ENCODE measurements around the gene PRDM2.

PRDM2 gene

DNA sequence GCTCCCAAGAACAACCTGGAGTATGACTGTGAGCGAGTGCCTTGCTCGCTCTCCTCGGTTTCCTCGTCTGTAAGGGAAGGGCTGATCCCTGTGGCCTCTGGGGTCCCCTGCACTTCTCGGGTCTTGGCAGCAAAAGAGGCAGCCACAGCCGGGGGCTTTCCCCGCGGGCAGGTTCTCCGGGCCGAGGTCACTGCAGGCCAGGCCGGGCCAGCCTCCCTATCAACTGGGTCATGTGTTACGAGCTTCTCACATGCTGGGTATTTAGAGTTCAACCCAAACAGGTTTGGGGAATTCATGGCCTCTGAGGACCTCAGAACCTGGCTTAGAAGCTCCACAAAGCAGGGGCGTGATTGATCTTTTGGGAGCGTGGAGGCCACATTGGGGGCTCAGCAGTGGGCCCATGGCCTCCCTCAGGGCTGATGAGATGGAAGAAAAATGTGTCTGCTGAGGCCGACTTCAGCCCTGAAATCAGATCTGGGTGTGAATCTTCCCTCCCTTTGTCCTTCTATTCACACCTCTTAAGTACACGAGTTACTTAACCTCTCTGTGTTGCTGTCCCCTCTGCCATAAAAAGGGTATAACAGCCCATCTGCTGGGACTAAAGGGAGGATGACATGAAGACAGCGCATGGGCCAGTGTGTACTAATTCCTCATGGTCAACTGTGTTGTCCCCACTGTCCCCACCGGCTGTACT lies 103.7 kb downstream of the PRDM2 start (continued):
- TF ChIP-seq PRDM2 (tag by site-specific recombination; IDR thresholded peaks at IDR 0.05; ENCODE audit: borderline replicate concordance) (no peak), ZNF529 (tag by site-specific recombination; IDR thresholded peaks at IDR 0.05; ENCODE audit: insufficient replicate concordance) (no peak)

GRCh38 chr1:13804240-13804633 lies 104.2 kb downstream of the PRDM2 start:
- Histone ChIP-seq H3K9me3 (ENCODE audit: control insufficient read depth, insufficient read depth, low read depth, low read length) (no peaks in the 10 kb centered on the region), H3K27ac (ENCODE audit: extremely low read depth, low read depth, low read length) (no peak overlapping the region), H3K4me1 (ENCODE audit: control insufficient read depth, insufficient read depth, low read length) (no peaks in the 10 kb centered on the region), H3K36me3 (ENCODE audit: control insufficient read depth in 2 of 2, insufficient read depth in 1 of 2, low read length in 2 of 2) (no peaks in the 10 kb centered on the region), H3K4me3 (ENCODE audit: low read depth, low read length) (no peak overlapping the region)
- TF ChIP-seq ZNF37A (tag by site-specific recombination; IDR thresholded peaks at IDR 0.05) (no peak), ZNF660 (tag by site-specific recombination; IDR thresholded peaks at IDR 0.05) (no peak), ZNF585B (tag by site-specific recombination; IDR thresholded peaks at IDR 0.05) (no peak), ZNF394 (tag by site-specific recombination; IDR thresholded peaks at IDR 0.05; ENCODE audit: borderline replicate concordance) (no peak), ZNF324 (tag by site-specific recombination; IDR thresholded peaks at IDR 0.05) (no peak), ZNF214 (tag by site-specific recombination; IDR thresholded peaks at IDR 0.05; ENCODE audit: borderline replicate concordance) (no peak), RBAK (tag by site-specific recombination; IDR thresholded peaks at IDR 0.05) (no peak), ZEB2 (tag by site-specific recombination; IDR thresholded peaks at IDR 0.05) (no peak), OSR2 (tag by site-specific recombination; IDR thresholded peaks at IDR 0.05) (no peak), ZFP41 (tag by site-specific recombination; IDR thresholded peaks at IDR 0.05; ENCODE audit: borderline replicate concordance) (no peak), ZNF629 (tag by site-specific recombination; IDR thresholded peaks at IDR 0.05) (no peak), ZNF132 (tag by site-specific recombination; IDR thresholded peaks at IDR 0.05; ENCODE audit: borderline replicate concordance) (no peak), ZNF544 (tag by site-specific recombination; IDR thresholded peaks at IDR 0.05) (no peak)
- POLR2A ChIA-PET: no interaction called here
- CTCF ChIA-PET: interaction anchor here (1.0 to 1.1 kb wide), 2 partner anchors 10 to 138 kb away, joined by 4 read pairs; no protein-coding TSS in a partner anchor

DNA sequence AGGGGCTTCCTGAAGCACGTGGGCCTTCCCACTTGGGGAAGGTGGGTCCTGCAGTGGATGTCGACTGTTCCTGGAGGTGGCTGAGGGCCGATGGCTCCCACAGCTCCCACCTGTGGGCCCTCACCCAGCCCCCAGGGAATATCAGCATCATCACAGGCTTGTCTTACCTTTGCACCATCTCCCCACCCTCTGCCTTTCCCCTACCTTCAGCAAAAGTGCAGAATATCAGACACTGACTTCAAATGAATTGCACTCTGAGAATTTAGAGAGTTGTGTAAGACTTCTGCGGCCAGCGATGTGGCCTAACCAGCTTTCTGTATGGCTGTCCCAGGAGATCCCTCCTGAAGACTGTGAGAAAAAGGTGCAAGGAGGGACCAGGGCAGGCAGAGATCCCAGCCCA lies 105.4 kb downstream of the PRDM2 start:
- Histone ChIP-seq H3K9me3 (ENCODE audit: control insufficient read depth, insufficient read depth, low read depth, low read length) (no peaks in the 10 kb centered on the region), H3K27ac (ENCODE audit: extremely low read depth, low read depth, low read length) (no peak overlapping the region), H3K4me1 (ENCODE audit: control insufficient read depth, insufficient read depth, low read length) (no peaks in the 10 kb centered on the region), H3K4me3 (ENCODE audit: low read depth, low read length) (no peak overlapping the region), H3K36me3 (ENCODE audit: control insufficient read depth in 2 of 2, insufficient read depth in 1 of 2, low read length in 2 of 2) (no peaks in the 10 kb centered on the region)
- CTCF ChIA-PET: interaction anchor here (1.0 to 1.1 kb wide), 2 partner anchors 9 to 140 kb away, joined by 4 read pairs; no protein-coding TSS in a partner anchor
- POLR2A ChIA-PET: no interaction called here
- no peak for TF ChIP-seq ZNF404 (tag by site-specific recombination; IDR thresholded peaks at IDR 0.05)
- no peak for TF ChIP-seq ZBTB20 (tag by site-specific recombination; IDR thresholded peaks at IDR 0.05)
- TF ChIP-seq TSHZ1 (tag by site-specific recombination; IDR thresholded peaks at IDR 0.05; ENCODE audit: borderline replicate concordance): no peak
- TF ChIP-seq ZNF169 (tag by site-specific recombination; IDR thresholded peaks at IDR 0.05): no peak
- TF ChIP-seq ZNF548 (tag by site-specific recombination; IDR thresholded peaks at IDR 0.05): no peak
- TF ChIP-seq ZNF341 (tag by site-specific recombination; IDR thresholded peaks at IDR 0.05; ENCODE audit: low read depth): no peak
- TF ChIP-seq ZFP69B (tag by site-specific recombination; IDR thresholded peaks at IDR 0.05): no peak
- TF ChIP-seq ZNF48 (tag by site-specific recombination; IDR thresholded peaks at IDR 0.05): no peak
- no peak for TF ChIP-seq ZSCAN5A (tag by site-specific recombination; IDR thresholded peaks at IDR 0.05)

Data from HEK293 (cell line).